Medulla oblongata (tissue), 1 donor: ENCODE measurements around the gene CTXN1.
"Not testable (repeated sequence)": the region's sequence is repeated elsewhere in the genome, so short reads cannot be mapped to it uniquely, and the experiment has no call there.

Experiments
- DNase-seq: peaks from one replicate; pipeline ENCODE4 v3.0.0-alpha.2; 2015; ENCODE audit errors: extremely low spot score

CTXN1 gene

GRCh38 chr19:7947939-7948338 is 22.0 kb upstream of the CTXN1 start:
- DNase-seq, result no peak

GRCh38 chr19:7944177-7944761 is 18.3 kb upstream of the CTXN1 start:
- DNase-seq, result peak; percentile 97

GRCh38 chr19:7943444-7944176 is 17.7 kb upstream of the CTXN1 start, which contains the start of gene TIMM44:
Gene TIMM44, minus strand, starts transcription at chr19:7943666. Its CDS starts 15 bp downstream, at chr19:7943651.
- peak; percentile 100 for DNase-seq

- no peak for DNase-seq
These were observed 17.1 kb upstream of the CTXN1 start for GRCh38 chr19:7942981-7943443.

GRCh38 chr19:7941895-7942596 is 16.1 kb upstream of the CTXN1 start:
- no peak for DNase-seq

- DNase-seq, result no peak
These were observed 14.9 kb upstream of the CTXN1 start for GRCh38 chr19:7940841-7941240.

GRCh38 chr19:7934766-7935165 is 8.8 kb upstream of the CTXN1 start:
- DNase-seq, result no peak

GRCh38 chr19:7933828-7934725 is 8.1 kb upstream of the CTXN1 start:
- DNase-seq, result no peak

GRCh38 chr19:7933411-7933810 is 7.5 kb upstream of the CTXN1 start:
- no peak for DNase-seq

GRCh38 chr19:7932930-7933300 is 7.0 kb upstream of the CTXN1 start:
- DNase-seq, result no peak

GRCh38 chr19:7932276-7932929 is 6.5 kb upstream of the CTXN1 start:
- DNase-seq, result no peak

- DNase-seq, result no peak
These were observed 5.5 kb upstream of the CTXN1 start for GRCh38 chr19:7931221-7932061.

GRCh38 chr19:7930765-7931164 is 4.8 kb upstream of the CTXN1 start:
- no peak for DNase-seq

GRCh38 chr19:7930030-7930429 is 4.1 kb upstream of the CTXN1 start:
- DNase-seq, result not testable (repeated sequence)

- no peak for DNase-seq
These were observed 3.1 kb upstream of the CTXN1 start for GRCh38 chr19:7928741-7929701.

- DNase-seq, result no peak
These were observed 2.4 kb upstream of the CTXN1 start for GRCh38 chr19:7928334-7928706.

- DNase-seq, result no peak
These were observed 1.8 kb upstream of the CTXN1 start for GRCh38 chr19:7927605-7928333.
